ENCODE measurements around the gene REN.
A peak's percentile ranks its signal among the peaks of the same experiment; 100 is the strongest.

The REN gene

DNA sequence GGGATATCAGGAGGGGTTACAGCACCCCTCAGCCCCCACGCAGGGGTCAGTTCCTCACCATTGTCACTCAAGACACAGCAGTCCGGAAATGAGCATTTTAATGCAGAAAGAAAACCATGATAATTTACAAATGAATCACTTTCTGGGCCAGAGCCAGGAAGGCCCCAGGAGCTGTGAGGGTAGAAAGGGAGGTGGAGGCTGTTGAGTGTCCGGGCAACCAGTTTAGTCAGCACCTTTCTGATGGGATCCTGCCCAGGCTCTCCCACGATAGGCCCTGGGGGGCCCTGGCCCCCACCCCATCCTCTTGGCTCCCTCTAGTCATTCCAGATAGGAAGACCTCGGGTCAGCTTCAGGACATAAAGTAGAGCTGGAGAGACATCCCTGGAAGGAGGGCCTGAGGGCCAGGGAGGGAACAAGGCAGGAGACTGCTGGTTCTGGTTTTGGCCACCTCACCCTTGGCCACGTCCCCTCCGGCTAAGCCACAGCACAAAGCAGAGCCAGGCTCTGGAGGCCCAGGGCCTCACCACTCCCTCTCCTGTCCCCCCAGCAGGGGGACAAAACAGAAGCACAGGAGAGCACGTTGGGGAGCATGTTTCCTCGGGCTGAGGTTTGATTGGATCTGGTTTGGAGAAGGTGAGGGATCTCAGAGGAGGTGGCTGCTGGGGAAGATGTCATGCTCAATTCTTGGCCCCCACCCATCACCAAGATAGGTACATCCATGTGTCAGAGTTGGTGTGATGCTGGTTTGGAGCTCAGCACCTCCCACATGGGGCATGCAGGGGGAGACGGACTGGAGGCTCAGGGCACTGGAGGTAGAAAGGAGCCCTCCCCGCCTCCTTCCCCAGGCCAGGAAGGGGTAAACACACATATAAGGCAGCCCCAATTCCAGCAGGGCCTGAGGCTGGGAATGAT lies 34.9 kb downstream of the REN start:
- DNase-seq: no peak

DNA sequence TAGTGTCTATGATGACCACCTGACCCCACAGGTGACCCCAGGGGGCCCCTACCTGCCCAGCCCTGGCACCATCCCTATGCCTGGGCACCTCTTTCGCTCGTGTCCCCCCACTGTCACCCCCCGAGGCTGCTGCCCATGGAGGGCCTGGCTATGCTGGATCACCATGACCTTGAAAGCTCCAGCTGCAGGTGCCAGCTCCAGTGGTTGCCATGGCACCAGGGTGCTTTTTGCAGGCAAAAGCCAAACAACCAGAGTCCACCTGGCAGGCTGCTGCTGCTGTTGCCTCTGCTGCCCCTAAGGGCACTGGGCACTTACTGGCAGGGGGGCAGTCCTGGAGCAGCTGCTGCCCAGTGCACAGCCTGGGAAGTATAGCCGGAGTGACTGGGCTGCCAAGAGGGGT lies 36.0 kb downstream of the REN start:
- DNase-seq: no peak

DNA sequence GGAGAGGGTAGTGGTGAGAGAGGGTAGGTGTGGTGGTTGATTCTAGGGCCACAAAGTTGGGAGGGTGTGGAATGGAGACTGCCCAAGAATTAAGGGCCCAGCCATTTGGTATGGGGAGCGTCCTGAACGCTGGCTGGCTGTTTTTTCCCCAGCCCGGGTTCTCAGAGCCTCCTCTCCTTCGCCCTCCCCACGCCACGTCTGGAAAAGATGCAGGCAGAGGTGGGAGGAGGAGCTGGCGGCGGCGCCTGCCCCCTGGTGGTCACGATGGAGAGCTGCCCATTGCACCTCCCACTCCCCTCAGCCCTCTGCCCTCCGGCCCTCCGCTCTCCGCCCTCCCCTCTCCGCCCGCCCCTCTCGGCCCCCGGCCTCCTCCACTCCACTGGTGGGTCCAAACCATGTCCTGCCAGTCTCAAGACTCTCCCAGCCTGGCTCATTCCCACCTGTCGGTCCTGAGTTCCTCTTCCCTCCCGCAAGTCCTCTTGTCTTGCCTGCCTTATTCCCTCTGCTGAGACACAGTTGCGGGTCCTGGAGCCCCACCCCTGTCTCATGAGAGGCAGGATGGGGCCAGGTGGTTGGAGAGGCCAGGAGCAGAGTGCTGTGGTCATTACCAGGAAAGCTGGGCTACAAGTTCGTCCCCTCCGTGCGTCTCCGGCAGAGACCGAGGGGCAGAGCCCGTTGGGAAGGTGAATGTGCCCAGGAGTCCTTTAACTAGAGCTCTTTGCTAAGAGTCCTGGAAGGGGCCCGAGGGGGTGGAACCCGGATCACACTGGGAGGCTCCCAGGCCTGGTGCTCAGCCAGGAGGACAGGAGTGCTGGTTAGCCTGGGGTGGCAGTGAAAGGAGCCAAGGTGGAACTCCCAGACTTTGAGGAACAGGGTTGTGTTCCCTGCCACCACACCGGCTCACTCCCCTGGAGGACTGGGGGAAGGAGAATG lies 36.9 kb downstream of the REN start:
- DNase-seq: peak; percentile 55

DNA sequence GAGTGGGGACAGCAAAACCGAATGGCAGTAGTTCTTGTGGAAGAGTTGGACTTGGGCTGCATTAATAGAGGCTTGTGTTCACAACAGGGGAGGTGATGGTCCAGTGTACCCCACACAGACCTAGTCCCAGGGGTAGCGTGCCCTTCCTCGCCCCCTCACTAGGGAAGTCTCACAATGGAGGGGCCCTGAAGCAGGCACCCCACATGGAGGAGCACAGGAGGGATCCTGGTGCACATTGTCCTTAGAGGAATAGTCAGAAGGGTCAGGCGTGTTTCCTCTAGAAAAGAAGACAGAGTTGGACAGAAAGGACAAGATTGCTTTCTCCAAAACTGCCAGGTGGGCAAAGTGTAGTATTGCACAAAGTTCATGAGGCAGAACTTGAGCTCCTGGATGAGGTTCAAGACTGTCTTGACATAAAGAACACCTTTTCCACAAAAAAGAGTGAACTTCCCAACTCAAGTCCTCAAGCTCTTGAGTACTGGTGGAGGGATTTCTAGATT lies 37.6 kb downstream of the REN start:
- DNase-seq: no peak

DNA sequence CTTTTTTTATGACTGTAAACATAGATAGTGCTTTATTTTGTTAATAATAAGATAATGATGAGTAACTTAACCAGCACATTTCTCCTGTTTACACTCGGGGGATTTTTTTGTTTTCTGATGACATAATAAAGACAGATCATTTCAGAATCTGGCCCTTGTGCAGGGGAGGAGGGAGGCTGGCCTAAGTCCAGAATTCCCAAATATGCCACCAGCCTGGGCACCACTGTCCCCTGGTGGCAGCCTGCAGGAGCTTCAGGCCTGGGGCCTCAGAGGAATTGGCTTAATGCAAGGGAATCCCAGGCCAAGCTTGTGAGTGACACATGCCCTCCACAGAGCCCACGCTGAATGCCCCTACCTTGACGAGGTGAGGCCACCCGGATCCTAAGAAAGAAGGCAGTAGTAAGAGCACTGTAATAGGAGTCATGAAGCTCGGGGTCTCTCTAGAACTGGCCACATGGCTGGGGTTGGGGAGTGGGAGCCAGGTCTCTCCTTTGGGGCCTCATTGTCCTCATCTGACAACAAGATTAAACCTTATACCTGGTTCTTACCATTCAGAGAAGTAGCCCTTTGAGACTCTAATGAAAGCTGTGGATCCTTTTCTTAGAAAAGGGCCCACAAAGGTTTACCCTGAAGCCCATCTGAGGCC lies 38.4 kb downstream of the REN start:
- DNase-seq: no peak

DNA sequence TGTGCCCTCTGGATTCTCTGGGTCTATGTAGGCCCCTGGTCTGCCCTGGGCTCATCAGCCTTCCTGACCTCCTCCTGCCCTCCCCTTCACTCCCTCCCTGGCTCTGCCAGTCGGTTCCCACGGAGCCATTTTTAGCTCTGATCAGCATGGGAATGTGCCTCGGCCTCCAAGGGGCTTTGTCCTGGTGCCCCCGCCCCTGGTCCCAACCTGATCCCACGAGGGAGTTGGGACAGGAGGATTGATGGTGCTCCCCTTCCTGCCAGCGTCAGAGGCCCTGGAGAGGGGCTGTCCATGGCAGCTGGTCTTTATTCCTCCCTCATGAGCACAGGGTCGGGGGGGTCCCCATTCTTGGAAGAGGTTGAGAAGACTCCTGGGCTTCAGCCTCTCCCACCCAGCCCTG lies 39.2 kb downstream of the REN start:
- DNase-seq: no peak

DNA sequence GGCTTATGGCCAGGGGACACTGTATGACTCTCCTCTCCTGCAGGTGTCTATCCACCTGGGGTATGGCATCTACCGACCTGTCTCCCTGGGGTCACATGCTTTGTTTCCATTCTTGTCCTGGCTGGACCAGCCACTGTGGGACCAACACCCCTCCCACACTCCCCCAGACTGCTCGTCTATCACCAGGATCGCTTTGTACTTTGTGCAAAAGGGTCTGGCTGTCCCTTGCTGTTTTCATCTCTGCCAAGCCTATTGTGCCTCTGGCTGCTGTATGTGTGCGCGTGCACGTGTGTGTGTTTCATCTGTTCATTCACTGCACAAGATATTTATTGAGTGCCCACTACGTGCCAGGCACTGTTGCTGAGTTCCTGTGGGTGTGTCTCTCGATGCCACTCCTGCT lies 39.8 kb downstream of the REN start:
- DNase-seq: no peak

DNA sequence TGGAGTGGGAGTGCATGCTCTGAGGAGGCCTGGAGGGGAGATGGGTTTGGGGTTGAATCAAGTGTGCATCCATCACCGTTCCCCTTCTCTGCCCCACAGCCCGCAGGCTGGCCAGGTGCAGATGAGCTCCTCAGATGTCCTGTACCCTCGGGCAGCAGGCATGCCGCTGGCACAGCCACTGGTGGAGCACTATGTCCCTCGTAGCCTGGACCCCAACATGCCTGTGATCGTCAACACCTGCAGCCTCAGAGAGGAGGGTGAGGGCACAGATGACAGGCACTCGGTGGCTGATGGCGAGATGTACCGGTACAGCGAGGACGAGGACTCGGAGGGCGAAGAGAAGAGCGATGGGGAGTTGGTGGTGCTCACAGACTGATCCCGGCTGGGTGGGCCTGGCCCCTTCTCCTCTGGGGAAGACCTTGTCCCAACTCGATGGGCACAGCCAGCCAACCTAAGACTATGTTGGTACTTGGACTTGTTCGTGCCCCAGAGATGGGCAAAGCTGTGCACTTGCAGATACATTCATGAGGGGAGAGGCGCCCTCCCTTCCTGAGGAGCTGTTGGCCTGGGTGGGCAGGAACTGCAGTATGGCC lies 40.3 kb downstream of the REN start:
- DNase-seq: no peak

DNA sequence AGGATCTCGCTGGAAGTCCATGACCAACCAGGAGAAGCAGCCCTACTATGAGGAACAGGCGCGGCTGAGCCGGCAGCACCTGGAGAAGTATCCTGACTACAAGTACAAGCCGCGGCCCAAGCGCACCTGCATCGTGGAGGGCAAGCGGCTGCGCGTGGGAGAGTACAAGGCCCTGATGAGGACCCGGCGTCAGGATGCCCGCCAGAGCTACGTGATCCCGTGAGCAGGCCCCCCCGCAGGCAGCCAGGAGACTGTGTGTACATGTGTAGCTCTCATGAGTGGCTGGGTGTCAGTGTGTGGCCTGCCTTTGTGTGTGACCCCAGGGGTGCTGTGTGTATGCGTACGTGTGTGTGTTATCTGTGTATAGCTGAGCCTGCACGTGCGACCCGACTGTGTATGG lies 41.5 kb downstream of the REN start:
- no peak for DNase-seq

DNA sequence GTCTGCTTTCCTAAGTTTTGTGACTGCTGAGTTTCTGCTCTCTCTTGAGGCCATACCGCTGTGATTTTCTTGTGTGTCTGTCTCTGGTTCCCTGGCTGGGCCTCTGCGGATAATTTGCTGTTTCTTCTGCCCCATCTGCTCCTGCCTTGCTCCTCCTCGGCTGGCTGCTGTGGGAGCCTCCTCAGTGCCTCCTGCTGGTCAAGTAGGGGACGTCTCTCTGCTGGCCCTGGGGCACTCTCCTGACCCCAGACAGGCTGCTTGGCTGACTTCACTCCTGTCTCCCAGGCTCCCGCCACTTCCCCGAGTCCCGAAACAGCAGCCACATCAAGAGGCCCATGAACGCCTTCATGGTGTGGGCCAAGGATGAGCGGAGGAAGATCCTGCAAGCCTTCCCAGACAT lies 42.8 kb downstream of the REN start:
- no peak for DNase-seq

DNA sequence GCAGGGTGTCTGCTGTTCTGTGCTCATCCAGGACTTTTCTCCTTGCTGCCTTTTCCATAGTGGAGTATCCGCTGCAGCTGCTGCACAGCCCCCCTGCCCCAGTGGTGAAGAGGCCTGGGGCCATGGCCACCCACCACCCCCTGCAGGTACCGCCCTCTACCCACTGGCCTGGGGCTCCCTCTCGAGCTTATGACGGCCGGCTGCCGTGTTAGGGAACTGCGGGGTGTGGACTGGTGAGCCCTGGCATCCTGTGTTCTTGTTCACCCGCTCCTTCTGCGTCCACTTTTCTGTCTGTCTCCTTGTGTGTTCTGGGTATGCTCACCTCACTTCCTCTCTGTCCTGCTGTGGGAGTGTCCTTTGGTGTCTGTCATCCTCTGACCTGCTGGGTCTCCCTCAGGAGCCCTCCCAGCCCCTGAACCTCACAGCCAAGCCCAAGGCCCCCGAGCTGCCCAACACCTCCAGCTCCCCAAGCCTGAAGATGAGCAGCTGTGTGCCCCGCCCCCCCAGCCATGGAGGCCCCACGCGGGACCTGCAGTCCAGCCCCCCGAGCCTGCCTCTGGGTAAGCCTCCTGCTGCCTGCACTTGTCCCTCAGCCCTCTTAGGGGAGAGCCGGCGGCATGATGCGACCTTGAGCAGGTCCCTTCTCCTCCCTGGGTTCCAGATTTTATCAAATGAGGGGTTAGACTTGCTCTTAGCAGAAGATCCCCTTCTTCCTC lies 44.1 kb downstream of the REN start:
- no peak for DNase-seq

DNA sequence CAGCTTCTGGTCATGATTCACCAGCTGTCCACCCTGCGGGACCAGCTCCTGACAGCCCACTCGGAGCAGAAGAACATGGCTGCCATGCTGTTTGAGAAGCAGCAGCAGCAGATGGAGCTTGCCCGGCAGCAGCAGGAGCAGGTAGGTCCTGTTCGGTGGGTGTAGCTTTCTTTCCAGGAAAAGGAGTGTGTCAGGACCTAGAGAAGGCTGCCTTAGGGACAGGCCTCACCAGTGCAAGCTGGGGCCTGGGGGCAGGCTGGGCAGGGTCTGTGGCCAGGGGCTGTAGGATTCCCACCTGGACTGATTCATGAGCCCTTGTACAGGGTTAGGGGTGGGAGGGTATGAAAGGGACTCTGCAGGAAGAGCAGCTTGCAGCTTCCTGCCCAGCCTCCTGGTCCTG lies 49.6 kb downstream of the REN start:
- DNase-seq: no peak

DNA sequence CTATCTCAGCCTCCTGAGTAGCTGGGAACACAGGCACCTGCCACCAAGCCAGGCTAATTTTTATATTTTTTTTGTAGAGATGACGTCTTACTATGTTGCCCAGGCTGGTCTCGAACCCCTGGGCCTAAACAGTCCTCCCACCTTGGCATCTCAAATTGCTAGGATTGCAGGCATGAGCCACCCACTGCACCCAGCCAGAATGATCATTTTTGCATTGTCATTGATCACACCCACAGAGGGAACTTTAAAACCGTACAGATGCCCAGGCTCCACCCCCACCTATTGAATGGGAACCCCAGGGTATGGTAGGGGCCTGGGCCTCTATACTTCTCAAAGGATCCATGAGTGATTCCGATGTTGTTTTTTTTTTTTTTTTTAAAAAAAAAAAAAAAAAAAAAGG lies 51.0 kb downstream of the REN start:
- DNase-seq: no peak

DNA sequence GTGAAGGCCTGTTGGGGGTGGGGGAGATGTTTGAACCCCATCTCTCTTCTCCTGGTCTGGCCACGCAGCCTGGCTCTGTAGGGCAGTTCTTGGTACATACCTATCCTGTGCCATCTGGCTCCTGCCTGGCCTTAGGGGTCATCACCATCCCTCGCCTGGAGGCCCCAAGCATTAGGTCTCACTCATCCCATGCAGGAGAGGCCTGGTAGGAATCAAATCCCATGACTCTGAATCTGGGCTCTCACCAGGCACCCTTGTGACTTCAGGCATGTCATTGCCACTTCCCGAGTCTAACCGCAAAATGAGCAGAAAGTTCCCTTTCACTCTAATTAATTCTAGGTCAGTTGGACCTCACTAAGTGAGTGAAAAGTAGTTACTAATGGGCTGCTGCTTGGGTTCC lies 51.5 kb downstream of the REN start:
- DNase-seq: no peak

DNA sequence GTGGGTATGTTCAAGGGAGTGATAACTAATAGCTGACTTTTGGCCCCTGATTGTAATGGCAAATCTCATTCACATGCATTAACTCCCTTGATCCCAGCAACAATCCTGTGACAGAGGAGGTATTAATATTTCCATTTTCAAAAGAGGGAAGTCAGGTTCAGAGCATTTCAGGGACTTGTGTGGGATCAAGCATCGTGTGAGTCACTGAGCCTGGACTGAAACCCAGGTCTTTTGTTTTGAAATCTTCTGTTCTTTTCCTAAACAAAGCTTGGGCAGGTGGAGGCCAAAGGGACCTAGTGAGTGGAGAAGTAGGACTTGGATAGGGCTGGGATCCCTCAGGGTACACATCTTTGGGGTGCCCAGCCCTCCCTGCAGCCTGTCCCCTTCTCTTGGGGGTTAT lies 52.2 kb downstream of the REN start:
- no peak for DNase-seq

DNA sequence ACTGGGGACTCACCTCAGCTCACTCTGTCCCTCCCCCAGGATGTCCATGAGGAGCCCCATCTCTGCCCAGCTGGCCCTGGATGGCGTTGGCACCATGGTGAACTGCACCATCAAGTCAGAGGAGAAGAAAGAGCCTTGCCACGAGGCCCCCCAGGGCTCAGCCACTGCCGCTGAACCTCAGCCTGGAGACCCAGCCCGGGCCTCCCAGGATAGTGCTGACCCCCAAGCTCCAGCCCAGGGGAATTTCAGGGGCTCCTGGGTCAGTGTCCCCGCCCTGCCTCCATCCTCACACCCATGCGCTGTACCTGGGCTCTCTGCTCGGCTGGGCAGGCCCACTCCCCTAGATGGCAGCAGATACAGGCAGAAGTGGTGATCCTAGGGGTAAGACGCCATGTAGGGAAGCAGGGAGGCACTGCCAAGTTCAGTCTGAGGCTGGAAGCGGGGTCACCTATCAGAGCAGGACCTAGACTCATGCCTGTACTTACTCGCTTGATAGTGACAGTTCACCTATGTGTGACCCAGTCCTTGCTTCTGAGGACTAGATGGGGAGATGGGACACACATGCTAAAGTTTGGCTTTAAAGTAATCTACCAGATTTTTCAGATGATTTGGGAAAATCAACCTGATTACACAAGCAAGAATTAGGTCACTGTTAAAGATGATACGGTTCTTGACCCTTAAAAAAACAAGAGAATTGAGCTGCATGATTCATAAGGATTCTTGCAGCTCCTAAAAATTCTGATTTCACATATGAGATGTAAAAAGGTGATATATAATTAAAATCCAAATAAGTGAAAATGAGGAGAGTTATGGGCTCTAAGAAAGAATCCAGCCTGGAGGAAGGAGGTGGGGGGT lies 53.0 kb downstream of the REN start:
- DNase-seq: no peak

DNA sequence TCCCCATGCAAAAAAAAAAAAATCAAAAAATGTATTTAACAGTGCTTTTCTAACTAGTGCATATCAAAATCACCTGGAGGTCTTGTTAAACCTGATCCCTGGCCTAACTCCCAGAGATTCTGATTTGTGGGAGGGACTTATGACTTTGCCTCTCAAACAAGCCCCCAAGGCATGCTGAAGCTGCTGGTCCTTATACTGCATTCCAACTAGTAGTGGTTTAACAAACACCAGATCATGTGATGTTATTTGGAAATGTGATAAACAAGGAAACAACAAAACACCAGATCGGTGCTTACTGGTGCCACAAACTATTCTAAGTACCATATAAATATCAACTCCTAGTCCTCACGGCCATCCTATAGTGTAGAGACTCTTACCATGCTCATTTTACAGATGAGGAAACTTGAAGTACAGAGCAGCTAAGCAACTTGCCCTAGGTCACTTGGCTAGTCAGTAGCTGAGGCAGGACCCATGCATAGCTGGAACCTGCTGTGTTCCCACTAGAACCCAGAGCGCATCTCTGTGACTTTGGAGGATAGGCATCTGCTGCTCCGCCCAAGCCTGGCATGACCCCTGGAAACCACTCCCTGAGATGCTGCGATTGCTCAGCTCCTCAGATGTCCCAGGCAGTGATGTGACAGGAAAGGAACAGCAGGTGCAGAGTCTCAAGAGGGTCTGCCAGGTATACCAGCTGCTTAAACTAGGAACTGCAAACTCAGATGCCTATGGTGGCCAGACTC lies 55.1 kb downstream of the REN start:
- no peak for DNase-seq

DNA sequence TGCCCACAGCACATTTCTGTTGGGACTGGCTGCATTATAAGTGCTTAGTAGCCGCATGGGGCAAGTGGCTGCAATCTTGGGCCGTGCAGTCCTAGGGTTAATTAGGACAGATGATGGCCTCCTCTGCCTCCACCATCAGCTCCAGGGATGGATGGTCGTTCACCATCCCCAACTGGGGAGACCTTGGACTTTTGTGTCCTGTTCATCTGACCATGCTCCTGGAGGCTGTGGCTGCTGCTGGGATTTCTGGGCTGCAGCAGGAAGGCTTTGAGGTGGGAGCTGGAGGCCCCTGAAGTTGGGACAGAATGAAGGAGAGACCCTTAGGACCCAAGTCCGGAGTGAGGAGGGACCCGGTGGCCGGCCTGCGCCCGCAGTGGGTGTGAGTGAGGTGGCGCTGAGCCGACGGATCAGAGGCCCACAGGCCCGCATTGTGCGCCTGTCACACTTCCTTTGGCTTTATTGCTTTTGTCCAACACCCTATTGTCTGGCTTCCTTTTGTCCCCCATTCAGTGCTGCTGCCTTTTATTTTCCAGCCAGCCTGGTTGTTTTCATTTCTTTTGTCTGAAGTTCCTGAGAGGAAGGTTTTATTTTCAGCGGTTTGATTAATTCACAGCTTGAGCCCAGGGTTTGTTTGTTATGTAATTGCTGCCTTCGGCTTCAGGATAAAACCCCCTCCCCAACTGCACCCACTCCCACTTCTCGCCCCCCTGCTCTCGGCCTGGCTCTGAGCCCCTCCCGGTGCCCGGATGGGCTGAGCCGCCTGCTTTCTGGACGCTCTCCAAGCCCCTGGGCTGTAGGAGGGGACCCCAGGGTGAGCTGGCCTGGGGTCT lies 57.6 kb downstream of the REN start:
- DNase-seq: no peak

DNA sequence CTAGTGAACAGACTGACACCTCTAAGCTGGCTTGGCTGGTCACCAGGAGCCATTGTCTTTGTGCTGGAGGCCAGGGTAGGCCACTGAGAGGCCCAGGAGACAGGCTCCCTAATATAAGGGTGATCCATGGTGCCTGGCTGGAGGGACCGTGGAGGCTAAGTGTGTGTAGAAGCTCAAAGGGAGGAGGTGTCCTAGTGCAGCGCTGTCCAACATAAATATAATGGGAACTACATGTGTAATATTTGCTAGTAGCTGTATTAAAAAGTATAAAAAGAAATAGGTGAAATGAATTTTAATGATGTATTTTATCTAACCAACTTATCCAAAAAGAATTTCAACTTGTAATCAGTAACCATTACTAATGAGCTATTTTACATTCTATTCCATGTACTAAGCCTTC lies 58.2 kb downstream of the REN start:
- DNase-seq: no peak

DNA sequence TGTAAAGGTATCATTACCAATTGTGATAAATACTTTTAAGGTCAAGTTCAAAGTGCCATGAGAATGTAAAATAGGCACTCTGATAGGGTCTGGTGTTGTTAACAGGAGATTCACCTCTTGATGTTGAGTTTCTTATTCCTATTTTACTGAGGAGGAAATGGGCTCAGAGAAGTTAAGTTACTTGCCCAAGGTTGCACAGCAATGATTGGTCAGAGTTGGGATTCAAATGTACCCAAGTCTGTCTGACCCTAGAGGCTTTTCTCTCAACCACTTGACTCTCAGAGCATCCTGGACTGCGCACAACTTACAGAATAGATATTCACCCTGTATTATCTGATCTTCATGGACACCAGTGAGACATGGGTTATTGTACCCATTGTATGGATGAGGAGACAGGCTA lies 59.3 kb downstream of the REN start:
- no peak for DNase-seq
